PC-3 (cell line): ENCODE results near the gene KCNT1. TPM values are rescaled to one million over a fixed set of nuclear protein-coding genes. Genes with fewer than 3 reads are reported as not detected.

Experiments
- ATAC-seq: fragments of 200-7000 bp; cut with Tn5 transposase; 2 replicates; pipeline ENCODE4 v1.9.1; 2020; ENCODE audit warnings: mild to moderate bottlenecking, moderate library complexity
- BruUV-seq: library from RNA; stranded (reverse); fragments of 400-500 nt; replicated peaks from 2 replicates; lab custom pipeline; 2021; lab: Mats Ljungman, UMichigan
- CTCF ChIA-PET: fragments of 300-600 bp; sonication (Branson Sonifier 250); formaldehyde crosslinking; loops from one replicate; lab custom pipeline; 2022; ENCODE audit warnings: antibody characterized with exemption; lab: Charles Lee
- POLR2A ChIA-PET: fragments of 300-600 bp; sonication (Branson Sonifier 250); formaldehyde crosslinking; loops from one replicate; lab custom pipeline; 2022; ENCODE audit warnings: antibody characterized with exemption; ENCODE audit not compliant: unreplicated experiment; lab: Charles Lee
- DNase-seq: peaks from one replicate; pipeline ENCODE4 v3.0.0-alpha.2; 2015
- H2AFZ ChIP-seq: fragments of 300-600 bp; sonication (generic); 2 replicates; pipeline ENCODE4 v1.6.0; 2016; ENCODE audit warnings: antibody characterized with exemption, low read length
- H3F3A ChIP-seq: fragments of 300-600 bp; sonication (generic); one replicate; pipeline ENCODE4 v1.6.0; 2017; ENCODE audit warnings: antibody characterized with exemption, low read length, control low read depth, mild to moderate bottlenecking; ENCODE audit not compliant: unreplicated experiment
- H3K27ac ChIP-seq: fragments of 300-600 bp; sonication (generic); 2 replicates; pipeline ENCODE4 v1.5.1; 2016; ENCODE audit warnings: mild to moderate bottlenecking, low read length
- H3K27me3 ChIP-seq: fragments of 300-600 bp; sonication (generic); 2 replicates; pipeline ENCODE4 v1.6.1; 2016; ENCODE audit warnings: low read length, mixed read lengths
- H3K36me3 ChIP-seq: fragments of 300-600 bp; sonication (generic); 2 replicates; pipeline ENCODE4 v1.6.1; 2016; ENCODE audit warnings: low read depth, mixed run types, low read length, mixed read lengths
- H3K4me1 ChIP-seq: fragments of 300-600 bp; sonication (generic); 2 replicates; pipeline ENCODE4 v1.5.1; 2016; ENCODE audit warnings: low read length; ENCODE audit not compliant: insufficient read depth
- H3K4me2 ChIP-seq: fragments of 300-600 bp; sonication (generic); 2 replicates; pipeline ENCODE4 v1.6.0; 2016; ENCODE audit warnings: low read length
- H3K4me3 ChIP-seq: fragments of 300-600 bp; sonication (generic); 2 replicates; pipeline ENCODE4 v1.5.1; 2016; ENCODE audit warnings: mild to moderate bottlenecking, low read length, mixed read lengths
- H3K79me2 ChIP-seq: fragments of 300-600 bp; sonication (generic); 2 replicates; pipeline ENCODE4 v1.6.1; 2017; ENCODE audit warnings: low read length, mixed read lengths
- H3K9ac ChIP-seq: fragments of 300-600 bp; sonication (generic); 2 replicates; pipeline ENCODE4 v1.6.0; 2016; ENCODE audit warnings: mild to moderate bottlenecking, low read length
- H3K9me2 ChIP-seq: fragments of 300-600 bp; sonication (generic); replicated peaks from 2 replicates; pipeline ENCODE4 v1.6.1; 2016; ENCODE audit warnings: mixed run types, low read length, mixed read lengths
- H3K9me3 ChIP-seq: fragments of 300-600 bp; sonication (generic); 2 replicates; pipeline ENCODE4 v1.6.1; 2016; ENCODE audit warnings: low read length, mixed read lengths
- H4K20me1 ChIP-seq: fragments of 300-600 bp; sonication (generic); 2 replicates; pipeline ENCODE4 v1.6.1; 2016; ENCODE audit warnings: low read length, mixed read lengths
- EZH2 ChIP-seq: fragments of 300-600 bp; sonication (generic); IDR thresholded peaks from one replicate; pipeline ENCODE4 v1.6.1; 2017; ENCODE audit warnings: antibody characterized with exemption, mild to moderate bottlenecking, low read length; ENCODE audit not compliant: unreplicated experiment
- EZH2phosphoT487 ChIP-seq: fragments of 300-600 bp; sonication (generic); IDR thresholded peaks from 2 replicates; pipeline ENCODE4 v1.6.1; 2018; ENCODE audit warnings: mild to moderate bottlenecking, antibody characterized with exemption, low read length, borderline replicate concordance
- intact Hi-C: fragments of 100-400 bp; cut with micrococcal nuclease; formaldehyde crosslinking; loops from 2 replicates; pipeline ENCODE4 v1.9.0; 2023
- total RNA-seq: library from RNA; depleted of rRNA; stranded (reverse); fragments of >200 nt; gene quantifications from 2 replicates; pipeline ENCODE4 v1.2.3, GENCODE V29; 2014
- TF ChIP-seq, protein P1 (sequence below): fragments of 300-600 bp; sonication (generic); conservative IDR thresholded peaks from 2 replicates; pipeline ENCODE4 v1.5.1; 2017; ENCODE audit warnings: antibody characterized with exemption, low read depth, mild to moderate bottlenecking, low read length

KCNT1 gene
- total RNA-seq, 1 experiment from 2014 or later = not detected

DNA sequence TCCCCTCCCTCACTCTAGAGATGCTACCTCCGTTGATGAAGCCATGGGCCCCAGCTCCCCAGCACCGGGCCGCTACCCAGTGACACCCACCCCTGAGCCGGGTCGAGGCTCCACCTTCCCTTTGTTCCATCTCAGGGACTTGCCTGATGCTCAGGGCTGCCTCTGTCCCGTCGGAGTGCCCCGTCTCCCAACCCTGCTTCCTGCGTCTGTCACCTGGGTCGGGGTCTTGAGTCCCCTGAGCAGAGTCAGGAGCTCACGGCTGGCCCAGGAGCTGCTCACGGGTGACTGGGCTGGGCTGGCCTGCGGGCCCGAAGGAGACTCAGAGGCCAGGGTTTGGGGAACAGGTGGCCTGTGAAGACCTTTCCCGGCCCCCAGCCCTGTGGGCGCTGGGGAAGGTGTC, 85.3 kb downstream of the KCNT1 start:
- no TSS peak for BruUV-seq
- Histone ChIP-seq H3K27ac (no peak overlapping the region), H3K4me1 (no peaks in the 10 kb centered on the region), H3K9me2 (no peaks in the 10 kb centered on the region), H3K4me2 (no peak overlapping the region), H3K27me3 (0 out of 2 replicates have a peak, but pooled peaks cover 2% of the 10 kb centered on the region), H3K9ac (no peak overlapping the region), H3K4me3 (no peak overlapping the region), H3K9me3 (no peaks in the 10 kb centered on the region), H3F3A (no peaks in the 10 kb centered on the region), H2AFZ (no peak overlapping the region), H3K36me3 (no peaks in the 10 kb centered on the region), H4K20me1 (no peaks in the 10 kb centered on the region), H3K79me2 (no peaks in the 10 kb centered on the region)
- POLR2A ChIA-PET = no interaction called here
- intact Hi-C loops = no loop called here
- no peak for ATAC-seq
- no peak for DNase-seq
- CTCF ChIA-PET = no interaction called here
- TF ChIP-seq EZH2phosphoT487 (no peak), EZH2 (no peak)
- TF ChIP-seq, protein P1, sequence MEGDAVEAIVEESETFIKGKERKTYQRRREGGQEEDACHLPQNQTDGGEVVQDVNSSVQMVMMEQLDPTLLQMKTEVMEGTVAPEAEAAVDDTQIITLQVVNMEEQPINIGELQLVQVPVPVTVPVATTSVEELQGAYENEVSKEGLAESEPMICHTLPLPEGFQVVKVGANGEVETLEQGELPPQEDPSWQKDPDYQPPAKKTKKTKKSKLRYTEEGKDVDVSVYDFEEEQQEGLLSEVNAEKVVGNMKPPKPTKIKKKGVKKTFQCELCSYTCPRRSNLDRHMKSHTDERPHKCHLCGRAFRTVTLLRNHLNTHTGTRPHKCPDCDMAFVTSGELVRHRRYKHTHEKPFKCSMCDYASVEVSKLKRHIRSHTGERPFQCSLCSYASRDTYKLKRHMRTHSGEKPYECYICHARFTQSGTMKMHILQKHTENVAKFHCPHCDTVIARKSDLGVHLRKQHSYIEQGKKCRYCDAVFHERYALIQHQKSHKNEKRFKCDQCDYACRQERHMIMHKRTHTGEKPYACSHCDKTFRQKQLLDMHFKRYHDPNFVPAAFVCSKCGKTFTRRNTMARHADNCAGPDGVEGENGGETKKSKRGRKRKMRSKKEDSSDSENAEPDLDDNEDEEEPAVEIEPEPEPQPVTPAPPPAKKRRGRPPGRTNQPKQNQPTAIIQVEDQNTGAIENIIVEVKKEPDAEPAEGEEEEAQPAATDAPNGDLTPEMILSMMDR = no peak

DNA sequence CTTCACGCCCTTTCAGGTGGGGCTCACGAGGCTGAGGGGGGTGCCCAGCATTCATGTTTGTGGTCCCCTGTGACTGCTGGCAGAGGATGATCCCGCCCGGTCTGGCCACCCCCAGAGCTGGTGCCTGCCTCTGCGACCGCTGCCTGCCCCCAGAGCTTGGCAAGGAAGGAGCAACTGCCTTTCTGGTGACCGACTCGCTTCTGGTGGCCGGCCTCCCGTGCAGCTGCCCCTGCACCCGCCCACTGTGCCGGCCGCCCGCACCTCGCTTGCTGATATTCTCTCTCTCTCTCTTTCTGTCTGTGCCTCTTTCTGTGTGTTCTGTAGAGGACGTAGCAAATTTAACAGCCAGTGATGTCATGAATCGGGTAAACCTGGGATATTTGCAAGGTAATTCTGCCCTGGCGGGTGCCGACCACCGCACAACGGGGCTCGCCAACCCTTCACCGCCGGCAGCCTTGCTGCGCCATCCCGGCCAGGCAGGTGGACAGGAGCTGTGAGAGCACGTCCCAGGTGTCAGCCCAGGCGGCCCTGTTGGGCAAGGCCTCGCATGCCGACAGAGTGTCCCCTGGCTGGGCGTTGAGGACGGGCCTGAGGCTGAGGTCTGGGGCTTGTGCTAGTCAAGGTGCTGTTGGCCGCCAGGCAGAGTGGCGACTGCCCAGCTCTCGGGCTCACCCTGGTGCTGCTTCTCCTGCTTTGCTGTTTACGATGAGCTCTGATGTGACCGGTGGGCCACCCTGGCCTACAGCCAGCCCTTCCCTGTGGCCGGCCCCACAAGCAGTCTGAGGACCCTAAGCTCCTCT, 86.0 kb downstream of the KCNT1 start:
- Histone ChIP-seq H3K9ac (no peak overlapping the region), H3K4me2 (no peak overlapping the region), H3K9me2 (no peaks in the 10 kb centered on the region), H3K9me3 (no peaks in the 10 kb centered on the region), H2AFZ (no peak overlapping the region), H3K36me3 (no peaks in the 10 kb centered on the region), H3K4me1 (no peaks in the 10 kb centered on the region), H3F3A (no peaks in the 10 kb centered on the region), H4K20me1 (no peaks in the 10 kb centered on the region), H3K4me3 (no peak overlapping the region), H3K27me3 (no peaks in the 10 kb centered on the region), H3K79me2 (no peaks in the 10 kb centered on the region), H3K27ac (no peak overlapping the region)
- DNase-seq (no peak), ATAC-seq (no peak)
- CTCF ChIA-PET = no interaction called here
- intact Hi-C loops = no loop called here
- POLR2A ChIA-PET = interaction anchor here (0.6 kb wide), 1 partner anchor 173 kb away, joined by 7 read pairs; the partner anchor contains the start of gene UBAC1
- TF ChIP-seq, protein P1 = no peak
- no peak for TF ChIP-seq EZH2phosphoT487
- TF ChIP-seq EZH2 = no peak
- BruUV-seq = no TSS peak
